Panc1 (cell line): Measurements from ENCODE around the gene HYDIN. TPM values are rescaled to one million over a fixed set of nuclear protein-coding genes. Genes with fewer than 3 reads are reported as not detected.

Experiments
- ATAC-seq: fragments of 200-7000 bp; cut with Tn5 transposase; 2 replicates; pipeline ENCODE4 v1.9.1; 2020; ENCODE audit warnings: mild to moderate bottlenecking, moderate library complexity
- BruUV-seq: library from RNA; stranded (reverse); fragments of 400-500 nt; replicated peaks from 2 replicates; lab custom pipeline; 2021; lab: Mats Ljungman, UMichigan
- CTCF ChIA-PET: fragments of 300-600 bp; sonication (Branson Sonifier 250); formaldehyde crosslinking; loops from one replicate; lab custom pipeline; 2022; ENCODE audit warnings: antibody characterized with exemption; lab: Charles Lee
- POLR2A ChIA-PET: fragments of 300-600 bp; sonication (Branson Sonifier 250); formaldehyde crosslinking; loops from one replicate; lab custom pipeline; 2022; ENCODE audit warnings: antibody characterized with exemption; lab: Charles Lee
- DNase-seq: peaks from one replicate; pipeline ENCODE4 v3.0.0-alpha.2; 2010; ENCODE audit warnings: low read depth, low spot score
- H3K27ac ChIP-seq: 2 replicates; pipeline ENCODE4 v1.5.1; 2011; ENCODE audit warnings: mild to moderate bottlenecking, low read length, inconsistent platforms
- H3K27me3 ChIP-seq: fragments of 200-500 bp; sonication (Bioruptor generic); 2 replicates; pipeline ENCODE4 v1.6.0; 2014; ENCODE audit warnings: low read length, inconsistent platforms; ENCODE audit not compliant: control insufficient read depth, insufficient read depth
- H3K36me3 ChIP-seq: fragments of 200-500 bp; sonication (Bioruptor generic); 2 replicates; pipeline ENCODE4 v1.5.1; 2014; ENCODE audit warnings: inconsistent platforms, mild to moderate bottlenecking, low read length, moderate library complexity; ENCODE audit not compliant: control insufficient read depth, insufficient read depth
- H3K4me1 ChIP-seq: 2 replicates; pipeline ENCODE4 v1.5.1; 2011; ENCODE audit warnings: inconsistent platforms, mild to moderate bottlenecking, low read length, moderate library complexity; ENCODE audit not compliant: control insufficient read depth, insufficient read depth
- H3K4me3 ChIP-seq, 2 experiments: 2 replicates each; pipeline ENCODE4 v1.5.1; 2011 to 2012; ENCODE audit warnings: low read depth in 2 of 2, low read length in 2 of 2, mild to moderate bottlenecking in 2 of 2, inconsistent platforms in 1 of 2, moderate library complexity in 1 of 2
- H3K9me3 ChIP-seq: fragments of 200-500 bp; sonication (Bioruptor generic); 2 replicates; pipeline ENCODE4 v1.5.1; 2014; ENCODE audit warnings: low read depth, mild to moderate bottlenecking, inconsistent platforms, low read length, moderate library complexity; ENCODE audit not compliant: control insufficient read depth, insufficient read depth
- POLR2AphosphoS5 ChIP-seq: IDR thresholded peaks from 2 replicates; pipeline ENCODE4 v1.6.1; 2012; ENCODE audit warnings: mild to moderate bottlenecking, low read depth, low read length, moderate library complexity
- SIN3A ChIP-seq: IDR thresholded peaks from 2 replicates; pipeline ENCODE4 v1.6.1; 2012; ENCODE audit warnings: low read depth, mild to moderate bottlenecking, low read length, moderate library complexity, borderline replicate concordance; ENCODE audit not compliant: insufficient read depth
- TCF7L2 ChIP-seq: IDR thresholded peaks from 2 replicates; pipeline ENCODE4 v1.6.1; 2011; ENCODE audit warnings: mild to moderate bottlenecking, low read depth, low read length, inconsistent platforms
- in situ Hi-C: cut with HindIII; loops from 2 replicates; pipeline ENCODE4 v1.10.0; 2016; ENCODE audit warnings: low sequenced_read_pairs, low pct_unique_long_range_greater_than_20kb
- intact Hi-C: fragments of 100-400 bp; cut with micrococcal nuclease; formaldehyde crosslinking; loops from one replicate; pipeline ENCODE4 v1.10.0; 2022; ENCODE audit not compliant: unreplicated experiment
- total RNA-seq: library from RNA; stranded (reverse); gene quantifications from one replicate; pipeline ENCODE4 v1.2.1, GENCODE V29; 2021; ENCODE audit not compliant: unreplicated experiment
- TF ChIP-seq, protein P1 (sequence below): fragments of 450-650 bp; IDR thresholded peaks from 2 replicates; pipeline ENCODE4 v1.5.1; 2017; ENCODE audit warnings: mild to moderate bottlenecking
- TF ChIP-seq, protein P2 (sequence below), 2 experiments: IDR thresholded peaks; 2 replicates each; pipeline ENCODE4 v1.6.1; 2011 to 2012; ENCODE audit warnings: low read depth in 2 of 2, control low read depth in 1 of 2, low read length in 1 of 2, mild to moderate bottlenecking in 1 of 2, moderate library complexity in 1 of 2; ENCODE audit not compliant: insufficient read depth in 1 of 2

The HYDIN gene
- total RNA-seq, 1 experiment from 2014 or later = 0.80 TPM

DNA sequence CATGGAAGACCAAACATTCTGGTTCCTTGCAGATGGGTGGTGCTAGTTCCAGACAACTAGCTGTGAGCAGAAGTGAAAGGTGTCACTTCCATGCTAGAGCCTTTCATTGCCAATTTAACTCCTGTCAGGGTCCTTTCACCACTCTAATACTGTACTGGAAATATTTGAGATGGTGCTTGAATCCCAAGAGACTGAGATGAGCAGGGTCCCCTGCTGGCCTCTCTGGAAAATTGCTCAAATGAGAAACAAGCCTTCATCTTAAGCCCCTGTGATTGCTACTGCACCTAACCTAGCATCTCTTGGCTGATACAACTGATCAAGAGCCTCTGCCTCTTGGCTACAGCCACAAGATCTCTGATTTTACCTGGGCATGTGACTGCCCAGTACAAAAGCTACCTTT lies 422.2 kb downstream of the HYDIN start:
- Histone ChIP-seq H3K4me1 (no peaks in the 10 kb centered on the region), H3K36me3 (no peaks in the 10 kb centered on the region), H3K9me3 (no peaks in the 10 kb centered on the region; the same call in 1 of the 2 replicates), H3K27ac (no peak overlapping the region), H3K4me3 (no peak overlapping the region), H3K27me3 (no peaks in the 10 kb centered on the region; the same call in 1 of the 2 replicates)
- no peak for ATAC-seq
- intact Hi-C loops (no loop called here), in situ Hi-C loops (no loop called here)
- TF ChIP-seq, protein P1, sequence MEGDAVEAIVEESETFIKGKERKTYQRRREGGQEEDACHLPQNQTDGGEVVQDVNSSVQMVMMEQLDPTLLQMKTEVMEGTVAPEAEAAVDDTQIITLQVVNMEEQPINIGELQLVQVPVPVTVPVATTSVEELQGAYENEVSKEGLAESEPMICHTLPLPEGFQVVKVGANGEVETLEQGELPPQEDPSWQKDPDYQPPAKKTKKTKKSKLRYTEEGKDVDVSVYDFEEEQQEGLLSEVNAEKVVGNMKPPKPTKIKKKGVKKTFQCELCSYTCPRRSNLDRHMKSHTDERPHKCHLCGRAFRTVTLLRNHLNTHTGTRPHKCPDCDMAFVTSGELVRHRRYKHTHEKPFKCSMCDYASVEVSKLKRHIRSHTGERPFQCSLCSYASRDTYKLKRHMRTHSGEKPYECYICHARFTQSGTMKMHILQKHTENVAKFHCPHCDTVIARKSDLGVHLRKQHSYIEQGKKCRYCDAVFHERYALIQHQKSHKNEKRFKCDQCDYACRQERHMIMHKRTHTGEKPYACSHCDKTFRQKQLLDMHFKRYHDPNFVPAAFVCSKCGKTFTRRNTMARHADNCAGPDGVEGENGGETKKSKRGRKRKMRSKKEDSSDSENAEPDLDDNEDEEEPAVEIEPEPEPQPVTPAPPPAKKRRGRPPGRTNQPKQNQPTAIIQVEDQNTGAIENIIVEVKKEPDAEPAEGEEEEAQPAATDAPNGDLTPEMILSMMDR = peak; percentile 31
- TF ChIP-seq, protein P2, sequence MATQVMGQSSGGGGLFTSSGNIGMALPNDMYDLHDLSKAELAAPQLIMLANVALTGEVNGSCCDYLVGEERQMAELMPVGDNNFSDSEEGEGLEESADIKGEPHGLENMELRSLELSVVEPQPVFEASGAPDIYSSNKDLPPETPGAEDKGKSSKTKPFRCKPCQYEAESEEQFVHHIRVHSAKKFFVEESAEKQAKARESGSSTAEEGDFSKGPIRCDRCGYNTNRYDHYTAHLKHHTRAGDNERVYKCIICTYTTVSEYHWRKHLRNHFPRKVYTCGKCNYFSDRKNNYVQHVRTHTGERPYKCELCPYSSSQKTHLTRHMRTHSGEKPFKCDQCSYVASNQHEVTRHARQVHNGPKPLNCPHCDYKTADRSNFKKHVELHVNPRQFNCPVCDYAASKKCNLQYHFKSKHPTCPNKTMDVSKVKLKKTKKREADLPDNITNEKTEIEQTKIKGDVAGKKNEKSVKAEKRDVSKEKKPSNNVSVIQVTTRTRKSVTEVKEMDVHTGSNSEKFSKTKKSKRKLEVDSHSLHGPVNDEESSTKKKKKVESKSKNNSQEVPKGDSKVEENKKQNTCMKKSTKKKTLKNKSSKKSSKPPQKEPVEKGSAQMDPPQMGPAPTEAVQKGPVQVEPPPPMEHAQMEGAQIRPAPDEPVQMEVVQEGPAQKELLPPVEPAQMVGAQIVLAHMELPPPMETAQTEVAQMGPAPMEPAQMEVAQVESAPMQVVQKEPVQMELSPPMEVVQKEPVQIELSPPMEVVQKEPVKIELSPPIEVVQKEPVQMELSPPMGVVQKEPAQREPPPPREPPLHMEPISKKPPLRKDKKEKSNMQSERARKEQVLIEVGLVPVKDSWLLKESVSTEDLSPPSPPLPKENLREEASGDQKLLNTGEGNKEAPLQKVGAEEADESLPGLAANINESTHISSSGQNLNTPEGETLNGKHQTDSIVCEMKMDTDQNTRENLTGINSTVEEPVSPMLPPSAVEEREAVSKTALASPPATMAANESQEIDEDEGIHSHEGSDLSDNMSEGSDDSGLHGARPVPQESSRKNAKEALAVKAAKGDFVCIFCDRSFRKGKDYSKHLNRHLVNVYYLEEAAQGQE (IDR thresholded peaks at IDR 0.05; ENCODE audit: insufficient read depth in 1 of 2, low read depth in 2 of 2, low read length in 1 of 2) = no peak
- CTCF ChIA-PET = no interaction called here
- DNase-seq = no peak
- BruUV-seq = no TSS peak
- POLR2A ChIA-PET = no interaction called here

DNA sequence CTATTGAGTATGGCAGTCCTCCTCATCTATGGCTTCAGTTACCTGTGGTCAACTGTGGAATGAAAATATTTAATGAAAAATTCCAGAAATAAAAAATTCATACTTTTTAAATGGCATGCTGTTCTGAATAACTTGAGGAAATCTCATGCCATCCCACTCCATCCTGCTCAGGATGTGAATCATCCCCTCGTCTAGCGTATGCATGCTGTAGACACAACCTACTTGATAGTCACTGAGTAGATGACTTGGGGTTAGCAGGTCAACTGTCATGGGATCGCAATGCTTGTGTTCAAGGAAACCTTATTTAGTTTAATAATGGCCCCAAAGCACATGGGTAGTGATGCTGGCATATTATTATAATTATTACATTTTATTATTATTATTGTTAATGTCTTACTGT lies 424.7 kb downstream of the HYDIN start:
- H3K4me3 ChIP-seq = no peak overlapping the region
- H3K27ac ChIP-seq = no peak overlapping the region
- no peaks in the 10 kb centered on the region; the same call in 1 of the 2 replicates for H3K27me3 ChIP-seq
- DNase-seq (no peak), ATAC-seq (no peak)
- ChIA-PET CTCF (no interaction called here), POLR2A (no interaction called here)
- H3K36me3 ChIP-seq = no peaks in the 10 kb centered on the region
- no peaks in the 10 kb centered on the region for H3K4me1 ChIP-seq
- no TSS peak for BruUV-seq
- in situ Hi-C loops = no loop called here
- intact Hi-C loops = no loop called here
- TF ChIP-seq, protein P1 = no peak
- no peak for TF ChIP-seq POLR2AphosphoS5
- TF ChIP-seq, protein P2 (IDR thresholded peaks at IDR 0.05; ENCODE audit: insufficient read depth in 1 of 2, low read depth in 2 of 2, low read length in 1 of 2) = no peak
- no peak for TF ChIP-seq SIN3A
- TF ChIP-seq TCF7L2 = no peak
- no peaks in the 10 kb centered on the region; the same call in 1 of the 2 replicates for H3K9me3 ChIP-seq
